Stimulated activated CD8-positive, alpha-beta memory T cell treated with anti-CD3 and anti-CD28 coated beads, Interleukin-4, amount 100 ng/mL, for 1 hour (primary cell): ENCODE results near the gene ANKRD17.

Experiments used
- DNase-seq, 2 donors: peaks; one replicate each; pipeline ENCODE4 v3.0.0-alpha.2; 2020; ENCODE audit warnings: low read depth in 2 of 2, low spot score in 1 of 2

The ANKRD17 gene

GRCh38 chr4:73127839-73128453 is 130.7 kb downstream of the ANKRD17 start:
- no peak for DNase-seq

- DNase-seq: no peak
Measured at GRCh38 chr4:73109493-73109892, 149.1 kb downstream of the ANKRD17 start.

- no peak for DNase-seq
Measured at GRCh38 chr4:73104695-73105094, 153.9 kb downstream of the ANKRD17 start.

- no peak for DNase-seq
Measured at GRCh38 chr4:73103799-73104503, 154.6 kb downstream of the ANKRD17 start.

- no peak for DNase-seq
Measured at GRCh38 chr4:73099143-73099542, 159.5 kb downstream of the ANKRD17 start.

GRCh38 chr4:73098713-73099112 is 159.9 kb downstream of the ANKRD17 start:
- no peak for DNase-seq

- DNase-seq: no peak
Measured at GRCh38 chr4:73098016-73098415, 160.6 kb downstream of the ANKRD17 start.

GRCh38 chr4:73092868-73093267 is 165.7 kb downstream of the ANKRD17 start:
- DNase-seq: no peak

- no peak for DNase-seq
Measured at GRCh38 chr4:73090738-73091137, 167.9 kb downstream of the ANKRD17 start.

GRCh38 chr4:73087871-73088270 is 170.7 kb downstream of the ANKRD17 start:
- no peak for DNase-seq

- DNase-seq: no peak
Measured at GRCh38 chr4:73086095-73086868, 172.3 kb downstream of the ANKRD17 start.

GRCh38 chr4:73080789-73081188 is 177.8 kb downstream of the ANKRD17 start:
- DNase-seq: no peak

GRCh38 chr4:73075832-73076231 is 182.8 kb downstream of the ANKRD17 start:
- DNase-seq: no peak

- no peak for DNase-seq
Measured at GRCh38 chr4:73070074-73070390, 188.6 kb downstream of the ANKRD17 start.

- peak; percentile 83 to 91 for DNase-seq
Measured at GRCh38 chr4:73069338-73070073, 189.1 kb downstream of the ANKRD17 start, which contains the start of gene COX18. Gene COX18, minus strand, starts transcription at chr4:73069716. Its CDS starts 67 bp downstream, at chr4:73069649.

GRCh38 chr4:73068491-73069337 is 189.9 kb downstream of the ANKRD17 start:
- DNase-seq: no peak

GRCh38 chr4:73067971-73068394 is 190.6 kb downstream of the ANKRD17 start:
- no peak for DNase-seq

GRCh38 chr4:73066928-73067327 is 191.7 kb downstream of the ANKRD17 start:
- DNase-seq: no peak

- DNase-seq: no peak
Measured at GRCh38 chr4:73066445-73066844, 192.2 kb downstream of the ANKRD17 start.

- DNase-seq: no peak
Measured at GRCh38 chr4:73064536-73064935, 194.1 kb downstream of the ANKRD17 start.
